Measurements from ENCODE around the gene GNAI3. TPM values are rescaled to one million over a fixed set of nuclear protein-coding genes. Genes with fewer than 3 reads are reported as not detected.
A peak's percentile ranks its signal among the peaks of the same experiment; 100 is the strongest.

The GNAI3 gene
- total and polyA plus RNA-seq, 3 experiments from 2014 or later, result 8.6 to 9.9 (median 9.8) TPM

DNA sequence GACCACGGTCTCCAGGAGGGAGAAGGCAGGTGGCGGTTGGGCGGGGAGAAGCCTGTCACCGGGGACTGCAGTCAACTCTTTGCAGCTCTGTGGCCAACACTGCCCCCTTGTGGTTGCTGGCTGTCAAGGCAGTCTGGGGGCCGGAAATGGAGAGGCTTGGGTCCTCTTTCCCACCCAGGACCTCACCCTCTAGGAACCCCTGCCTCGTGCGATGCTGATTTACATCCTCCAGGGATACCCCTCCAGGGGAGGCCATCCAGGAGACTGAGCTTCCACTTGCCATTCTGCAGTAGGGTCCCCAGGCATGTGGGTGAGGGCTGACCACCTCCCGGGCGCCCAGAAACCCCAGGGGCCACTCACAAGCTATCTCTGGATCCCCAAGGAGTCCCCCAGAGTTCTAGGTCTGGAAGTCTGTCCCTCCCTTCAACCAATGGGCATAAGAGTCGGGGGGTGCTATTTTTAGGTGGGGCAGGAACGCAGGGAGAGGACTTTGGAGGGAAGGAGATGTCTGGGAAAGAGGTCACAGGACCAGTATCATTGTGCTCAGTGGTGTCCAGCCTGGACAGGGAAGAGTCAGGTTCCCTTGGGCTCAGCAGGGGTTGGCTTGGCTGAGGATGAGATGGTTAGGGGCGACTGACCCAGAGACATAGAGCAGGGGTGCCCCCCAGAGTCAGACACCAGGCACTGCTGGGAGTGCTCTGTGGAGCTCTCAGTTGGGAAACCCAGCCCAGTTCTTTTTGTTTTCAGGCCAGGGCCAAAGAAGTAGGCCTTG is 15.9 kb upstream of the GNAI3 start:
- Mint-ChIP-seq H3K4me1 (peaks cover 19 to 23% (median 20%) of the 10 kb centered on the region in 3 donors), H3K9me3 (no peaks in the 10 kb centered on the region), H3K36me3 (peaks cover 0 to 1% (median 0%) of the 10 kb centered on the region in 3 donors), H3K27ac (peak overlapping the region; percentile 72 to 97 (median 87)), H3K27me3 (peaks cover 0 to 2% of the 10 kb centered on the region in 2 donors), H3K4me3 (peak overlapping the region; percentile 76 to 91 (median 86))
- Histone ChIP-seq H3K4me1 (ENCODE audit: insufficient read depth, low read length) (peaks cover 30% of the 10 kb centered on the region), H3K4me3 (ENCODE audit: low read length) (peak overlapping the region; percentile 49), H3K27ac (ENCODE audit: low read depth, low read length) (peak overlapping the region; percentile 2), H3K36me3 (ENCODE audit: insufficient read depth, low read length) (no peaks in the 10 kb centered on the region), H3K27me3 (ENCODE audit: insufficient read depth, low read length, poor library complexity, severe bottlenecking) (no peaks in the 10 kb centered on the region), H3K9me3 (ENCODE audit: low read length) (no peaks in the 10 kb centered on the region)
- DNase-seq, result peak; percentile 80 to 93 (median 87)
- POLR2A ChIA-PET, result interaction anchor here (0.6 to 3.3 kb wide), 12 partner anchors 14 to 256 kb away, joined by 3 to 20 read pairs (median 8); partner anchors contain the start of genes AMIGO1, ATXN7L2 and CYB561D1
- CTCF ChIA-PET, result interaction anchor here (0.6 to 26.1 kb wide), 46 partner anchors 9 to 498 kb away, joined by 3 to 1339 read pairs (median 5); partner anchors contain the start of genes AHCYL1, AMIGO1, ATXN7L2 and CYB561D1

- H3K36me3 Mint-ChIP-seq, result peaks cover 0 to under 1% (median 0%) of the 10 kb centered on the region in 3 donors
- no peak overlapping the region for H3K4me3 Mint-ChIP-seq
- Histone ChIP-seq H3K9me3 (ENCODE audit: low read length) (no peaks in the 10 kb centered on the region), H3K4me3 (ENCODE audit: low read length) (no peak overlapping the region), H3K4me1 (ENCODE audit: insufficient read depth, low read length) (peaks cover 30% of the 10 kb centered on the region), H3K27me3 (ENCODE audit: insufficient read depth, low read length, poor library complexity, severe bottlenecking) (no peaks in the 10 kb centered on the region), H3K36me3 (ENCODE audit: insufficient read depth, low read length) (no peaks in the 10 kb centered on the region), H3K27ac (ENCODE audit: low read depth, low read length) (no peak overlapping the region)
- POLR2A ChIA-PET, result no interaction called here
- H3K9me3 Mint-ChIP-seq, result no peaks in the 10 kb centered on the region
- peaks cover 19 to 23% (median 20%) of the 10 kb centered on the region in 3 donors for H3K4me1 Mint-ChIP-seq
- DNase-seq, result no peak
- H3K27ac Mint-ChIP-seq, result peak overlapping the region in 1 of 8 donors; percentile 66
- CTCF ChIA-PET, result interaction anchor here (1.4 to 26.1 kb wide), 5 partner anchors 10 to 257 kb away, joined by 4 to 1339 read pairs (median 31); partner anchors contain the start of genes AMIGO1, ATXN7L2, CYB561D1 and PSRC1
- peaks cover 0 to 2% of the 10 kb centered on the region in 2 donors for H3K27me3 Mint-ChIP-seq
Measured at GRCh38 chr1:109534307-109534858, 14.0 kb upstream of the GNAI3 start.

GRCh38 chr1:109535481-109535880 is 12.9 kb upstream of the GNAI3 start:
- peaks cover 24% of the 10 kb centered on the region for H3K4me1 ChIP-seq (ENCODE audit: insufficient read depth, low read length)
- no peak overlapping the region for H3K4me3 ChIP-seq (ENCODE audit: low read length)
- Mint-ChIP-seq H3K4me1 (peaks cover 19 to 23% (median 20%) of the 10 kb centered on the region in 3 donors), H3K27me3 (peaks cover 0 to 2% of the 10 kb centered on the region in 2 donors), H3K9me3 (no peaks in the 10 kb centered on the region), H3K27ac (no peak overlapping the region), H3K4me3 (no peak overlapping the region), H3K36me3 (no peaks in the 10 kb centered on the region)
- DNase-seq, result no peak
- CTCF ChIA-PET, result interaction anchor here (1.2 to 26.1 kb wide), 2 partner anchors 37 to 271 kb away, joined by 4 to 1339 read pairs; partner anchors contain the start of genes AMIGO1, ATXN7L2 and CYB561D1
- H3K27ac ChIP-seq (ENCODE audit: low read depth, low read length), result no peak overlapping the region
- H3K36me3 ChIP-seq (ENCODE audit: insufficient read depth, low read length), result no peaks in the 10 kb centered on the region
- no peaks in the 10 kb centered on the region for H3K9me3 ChIP-seq (ENCODE audit: low read length)
- H3K27me3 ChIP-seq (ENCODE audit: insufficient read depth, low read length, poor library complexity, severe bottlenecking), result no peaks in the 10 kb centered on the region
- POLR2A ChIA-PET, result no interaction called here

GRCh38 chr1:109535971-109536491 is 12.4 kb upstream of the GNAI3 start:
- POLR2A ChIA-PET, result no interaction called here
- peaks cover 16 to 19% (median 17%) of the 10 kb centered on the region in 3 donors for H3K4me1 Mint-ChIP-seq

DNA sequence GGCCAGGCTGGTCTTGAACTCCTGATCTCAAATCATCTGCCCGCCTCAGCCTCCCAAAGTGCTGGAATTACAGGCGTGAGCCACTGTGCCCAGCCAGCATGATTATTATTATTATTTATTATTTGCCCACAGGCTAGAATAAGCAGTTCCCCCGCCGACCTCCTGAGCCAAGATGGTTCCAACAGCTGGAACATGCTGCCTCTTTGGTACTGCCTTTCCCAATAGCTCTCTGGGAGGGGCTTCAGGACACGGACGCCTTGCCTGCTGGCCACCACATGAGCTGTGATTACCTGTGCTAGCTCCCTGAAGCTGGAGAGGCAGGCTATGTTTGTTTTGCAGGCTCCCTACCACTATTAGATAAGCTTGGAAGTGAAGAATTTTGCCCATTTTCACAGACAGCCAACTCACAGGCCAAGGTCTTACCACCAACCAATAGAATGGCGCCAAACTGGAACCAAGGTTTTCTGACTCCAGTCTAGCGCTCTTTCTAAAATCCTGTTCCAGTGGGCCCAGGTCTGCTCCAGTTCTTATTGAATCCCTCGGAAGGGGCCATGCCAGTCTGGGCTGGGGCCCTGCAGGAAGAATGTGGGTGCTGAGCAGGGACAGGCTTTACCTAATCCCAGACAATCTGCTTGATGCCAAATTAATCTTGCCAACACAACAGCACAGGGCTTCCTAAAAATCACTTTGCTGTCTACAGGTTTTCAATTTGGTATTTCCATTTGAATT is 10.8 kb upstream of the GNAI3 start:
- H3K27me3 Mint-ChIP-seq, result peaks cover 0 to 2% of the 10 kb centered on the region in 2 donors
- DNase-seq, result no peak
- Histone ChIP-seq H3K4me1 (ENCODE audit: insufficient read depth, low read length) (peaks cover 3% of the 10 kb centered on the region), H3K27me3 (ENCODE audit: insufficient read depth, low read length, poor library complexity, severe bottlenecking) (no peaks in the 10 kb centered on the region), H3K36me3 (ENCODE audit: insufficient read depth, low read length) (no peaks in the 10 kb centered on the region), H3K4me3 (ENCODE audit: low read length) (no peak overlapping the region), H3K27ac (ENCODE audit: low read depth, low read length) (no peak overlapping the region), H3K9me3 (ENCODE audit: low read length) (no peaks in the 10 kb centered on the region)
- no peaks in the 10 kb centered on the region for H3K36me3 Mint-ChIP-seq
- POLR2A ChIA-PET, result no interaction called here
- H3K9me3 Mint-ChIP-seq, result no peaks in the 10 kb centered on the region
- peaks cover 3 to 4% (median 3%) of the 10 kb centered on the region in 3 donors for H3K4me1 Mint-ChIP-seq
- H3K4me3 Mint-ChIP-seq, result no peak overlapping the region
- H3K27ac Mint-ChIP-seq, result peak overlapping the region in 1 of 8 donors; percentile 14
- CTCF ChIA-PET, result interaction anchor here (1.4 to 26.1 kb wide), 3 partner anchors 40 to 261 kb away, joined by 3 to 1339 read pairs (median 4); partner anchors contain the start of genes AMIGO1, ATXN7L2 and CYB561D1

More at GRCh38 chr1:109535971-109536491, 12.4 kb upstream of the GNAI3 start:
- Histone ChIP-seq H3K4me1 (ENCODE audit: insufficient read depth, low read length) (peaks cover 19% of the 10 kb centered on the region), H3K36me3 (ENCODE audit: insufficient read depth, low read length) (no peaks in the 10 kb centered on the region), H3K9me3 (ENCODE audit: low read length) (no peaks in the 10 kb centered on the region), H3K27me3 (ENCODE audit: insufficient read depth, low read length, poor library complexity, severe bottlenecking) (no peaks in the 10 kb centered on the region), H3K4me3 (ENCODE audit: low read length) (no peak overlapping the region), H3K27ac (ENCODE audit: low read depth, low read length) (no peak overlapping the region)
- Mint-ChIP-seq H3K36me3 (no peaks in the 10 kb centered on the region), H3K9me3 (no peaks in the 10 kb centered on the region), H3K27ac (no peak overlapping the region), H3K4me3 (no peak overlapping the region), H3K27me3 (peaks cover 0 to 2% of the 10 kb centered on the region in 2 donors)
- CTCF ChIA-PET, result interaction anchor here (1.2 to 26.1 kb wide), 2 partner anchors 38 to 272 kb away, joined by 4 to 1339 read pairs; partner anchors contain the start of genes AMIGO1, ATXN7L2 and CYB561D1
- no peak for DNase-seq

GRCh38 chr1:109538827-109539555 is 9.4 kb upstream of the GNAI3 start:
- CTCF ChIA-PET, result interaction anchor here (1.1 to 26.1 kb wide), 2 partner anchors 41 to 92 kb away, joined by 3 to 1339 read pairs; partner anchors contain the start of genes AMIGO1, ATXN7L2 and CYB561D1

GRCh38 chr1:109539676-109540075 is 8.7 kb upstream of the GNAI3 start, which contains the start of gene GPR61:
GPR61 (plus strand) TSS chr1:109539872; CDS start chr1:109543023, 3,151 bp downstream.
- no peaks in the 10 kb centered on the region for H3K9me3 Mint-ChIP-seq
- H3K27me3 Mint-ChIP-seq, result peaks cover 0 to 2% of the 10 kb centered on the region in 2 donors
- H3K4me1 Mint-ChIP-seq, result no peaks in the 10 kb centered on the region
- Histone ChIP-seq H3K27ac (ENCODE audit: low read depth, low read length) (no peak within 1 kb of the TSS), H3K9me3 (ENCODE audit: low read length) (no peaks in the 10 kb centered on the region), H3K4me1 (ENCODE audit: insufficient read depth, low read length) (no peaks in the 10 kb centered on the region), H3K4me3 (ENCODE audit: low read length) (no peak within 1 kb of the TSS), H3K36me3 (ENCODE audit: insufficient read depth, low read length) (no peaks in the 10 kb centered on the region), H3K27me3 (ENCODE audit: insufficient read depth, low read length, poor library complexity, severe bottlenecking) (no peaks in the 10 kb centered on the region)
- POLR2A ChIA-PET, result interaction anchor here (0.6 kb wide), 1 partner anchor 860 kb away, joined by 12 read pairs; no protein-coding TSS in a partner anchor
- no peaks in the 10 kb centered on the region for H3K36me3 Mint-ChIP-seq
- no peak within 1 kb of the TSS for H3K4me3 Mint-ChIP-seq
- CTCF ChIA-PET, result interaction anchor here (1.1 to 26.1 kb wide), 2 partner anchors 42 to 91 kb away, joined by 3 to 1339 read pairs; partner anchors contain the start of genes AMIGO1, ATXN7L2 and CYB561D1
- H3K27ac Mint-ChIP-seq, result no peak within 1 kb of the TSS
- no peak for DNase-seq

More at GRCh38 chr1:109538827-109539555, 9.4 kb upstream of the GNAI3 start:
- no peaks in the 10 kb centered on the region for H3K36me3 ChIP-seq (ENCODE audit: insufficient read depth, low read length)
- H3K27me3 ChIP-seq (ENCODE audit: insufficient read depth, low read length, poor library complexity, severe bottlenecking), result no peaks in the 10 kb centered on the region
- no peaks in the 10 kb centered on the region for H3K4me1 ChIP-seq (ENCODE audit: insufficient read depth, low read length)
- H3K4me3 ChIP-seq (ENCODE audit: low read length), result no peak overlapping the region
- Mint-ChIP-seq H3K36me3 (no peaks in the 10 kb centered on the region), H3K4me3 (no peak overlapping the region), H3K27ac (no peak overlapping the region), H3K27me3 (peaks cover 0 to 2% of the 10 kb centered on the region in 2 donors), H3K4me1 (no peaks in the 10 kb centered on the region), H3K9me3 (no peaks in the 10 kb centered on the region)
- DNase-seq, result no peak
- no peak overlapping the region for H3K27ac ChIP-seq (ENCODE audit: low read depth, low read length)
- H3K9me3 ChIP-seq (ENCODE audit: low read length), result no peaks in the 10 kb centered on the region
- POLR2A ChIA-PET, result no interaction called here
